ENCODE data around the gene LAYN. TPM values are rescaled to one million over a fixed set of nuclear protein-coding genes. Genes with fewer than 3 reads are reported as not detected.

Gene LAYN
- total RNA-seq, 8 experiments from 2014 or later = 0.21 to 11.8 (median 0.54) TPM; not detected in 1

- ATAC-seq (replicated peaks in 6 of 8) = peak in 5 of 8 experiments; percentile 14 to 86 (median 74)
- no peak overlapping the region for H3K4me3 ChIP-seq
- in situ Hi-C loops (cut with MboI; ENCODE audit: low pct_unique_long_range_greater_than_20kb in 2 of 9, low sequenced_read_pairs in 9 of 9, unreplicated experiment in 9 of 9) = no loop called here
- no peak overlapping the region for H3K27ac ChIP-seq
- 80 to 100% (median 100%) methylated on average over 1 to 3 of the region's 3 CpGs; no CpG with 5 or more reads in 3 of the 10 experiments for WGBS, 10 experiments
- peaks cover 10 to 21% of the 10 kb centered on the region in 2 donors for H3K4me1 ChIP-seq (replicated peaks in 1 of 2)
These were observed 32.1 kb downstream of the LAYN start for GRCh38 chr11:111572581-111572980.

- in situ Hi-C loops (cut with MboI; ENCODE audit: low pct_unique_long_range_greater_than_20kb in 2 of 9, low sequenced_read_pairs in 9 of 9, unreplicated experiment in 9 of 9) = no loop called here
- no peak overlapping the region for H3K4me3 ChIP-seq
- peaks cover 10 to 21% of the 10 kb centered on the region in 2 donors for H3K4me1 ChIP-seq (replicated peaks in 1 of 2)
- no peak overlapping the region for H3K27ac ChIP-seq
- peak in 3 of 8 experiments; percentile 22 to 52 (median 28) for ATAC-seq (replicated peaks in 6 of 8)
- WGBS, 10 experiments = 10 to 100% (median 85%) methylated on average over 1 to 4 of the region's 4 CpGs
These were observed 33.3 kb downstream of the LAYN start for GRCh38 chr11:111573821-111574249.

- in situ Hi-C loops (cut with MboI; ENCODE audit: low pct_unique_long_range_greater_than_20kb in 2 of 9, low sequenced_read_pairs in 9 of 9, unreplicated experiment in 9 of 9) = loop anchor here in 3 of 9 experiments (25.0 kb wide), 3 partner anchors 188 to 263 kb away; partner anchors contain the start of gene PPP2R1B (in 1 of the 3)
- peak in 5 of 8 experiments; percentile 31 to 70 (median 44) for ATAC-seq (replicated peaks in 6 of 8)
- WGBS, 10 experiments = 7 to 84% (median 55%) methylated on average over 2 to 7 of the region's 7 CpGs
- Histone ChIP-seq H3K4me1 (replicated peaks in 1 of 2) (peaks cover 8 to 18% of the 10 kb centered on the region in 2 donors), H3K27ac (no peak overlapping the region), H3K4me3 (no peak overlapping the region)
These were observed 34.1 kb downstream of the LAYN start for GRCh38 chr11:111574373-111575225.

GRCh38 chr11:111575740-111576139, 35.2 kb downstream of the LAYN start:
- Histone ChIP-seq H3K4me1 (replicated peaks in 1 of 2) (peaks cover 3 to 7% of the 10 kb centered on the region in 2 donors), H3K27ac (no peak overlapping the region), H3K4me3 (no peak overlapping the region)
- no peak for ATAC-seq (replicated peaks in 6 of 8)
- WGBS, 10 experiments = 33 to 100% (median 94%) methylated on average over 1 to 6 of the region's 6 CpGs; no CpG with 5 or more reads in 3 of the 10 experiments
- in situ Hi-C loops (cut with MboI; ENCODE audit: low pct_unique_long_range_greater_than_20kb in 2 of 9, low sequenced_read_pairs in 9 of 9, unreplicated experiment in 9 of 9) = loop anchor here in 3 of 9 experiments (25.0 kb wide), 3 partner anchors 187 to 262 kb away; partner anchors contain the start of gene PPP2R1B (in 1 of the 3)

- H3K4me1 ChIP-seq (replicated peaks in 1 of 2) = peaks cover 3 to 7% of the 10 kb centered on the region in 2 donors
- no peak overlapping the region for H3K27ac ChIP-seq
- 48 to 100% (median 90%) methylated on average over 2 to 4 of the region's 4 CpGs for WGBS, 10 experiments
- no peak overlapping the region for H3K4me3 ChIP-seq
- no peak for ATAC-seq (replicated peaks in 6 of 8)
- in situ Hi-C loops (cut with MboI; ENCODE audit: low pct_unique_long_range_greater_than_20kb in 2 of 9, low sequenced_read_pairs in 9 of 9, unreplicated experiment in 9 of 9) = loop anchor here in 3 of 9 experiments (25.0 kb wide), 3 partner anchors 184 to 259 kb away; partner anchors contain the start of gene PPP2R1B (in 1 of the 3)
These were observed 37.3 kb downstream of the LAYN start for GRCh38 chr11:111577821-111578220.

GRCh38 chr11:111581341-111581740, 40.8 kb downstream of the LAYN start:
- no peaks in the 10 kb centered on the region for H3K4me1 ChIP-seq (replicated peaks in 1 of 2)
- no peak for ATAC-seq (replicated peaks in 6 of 8)
- in situ Hi-C loops (cut with MboI; ENCODE audit: low pct_unique_long_range_greater_than_20kb in 2 of 9, low sequenced_read_pairs in 9 of 9, unreplicated experiment in 9 of 9) = loop anchor here in 4 of 9 experiments (10.0 to 25.0 kb wide), 4 partner anchors 181 to 263 kb away; partner anchors contain the start of gene PPP2R1B (in 1 of the 4)
- WGBS, 10 experiments = 100% methylated on average over 1 of the region's 1 CpG; no CpG with 5 or more reads in 4 of the 10 experiments
- no peak overlapping the region for H3K4me3 ChIP-seq
- no peak overlapping the region for H3K27ac ChIP-seq

- H3K27ac ChIP-seq = no peak overlapping the region
- H3K4me1 ChIP-seq (replicated peaks in 1 of 2) = no peaks in the 10 kb centered on the region
- ATAC-seq (replicated peaks in 6 of 8) = no peak
- in situ Hi-C loops (cut with MboI; ENCODE audit: low pct_unique_long_range_greater_than_20kb in 2 of 9, low sequenced_read_pairs in 9 of 9, unreplicated experiment in 9 of 9) = loop anchor here in 4 of 9 experiments (10.0 to 25.0 kb wide), 4 partner anchors 180 to 263 kb away; partner anchors contain the start of gene PPP2R1B (in 1 of the 4)
- H3K4me3 ChIP-seq = no peak overlapping the region
These were observed 41.6 kb downstream of the LAYN start for GRCh38 chr11:111582163-111582562.

- Histone ChIP-seq H3K4me3 (no peak overlapping the region), H3K27ac (no peak overlapping the region), H3K4me1 (replicated peaks in 1 of 2) (no peaks in the 10 kb centered on the region)
- in situ Hi-C loops (cut with MboI; ENCODE audit: low pct_unique_long_range_greater_than_20kb in 2 of 9, low sequenced_read_pairs in 9 of 9, unreplicated experiment in 9 of 9) = loop anchor here in 4 of 9 experiments (10.0 to 25.0 kb wide), 4 partner anchors 179 to 262 kb away; partner anchors contain the start of gene PPP2R1B (in 1 of the 4)
- 6 to 100% (median 55%) methylated on average over 1 to 3 of the region's 4 CpGs for WGBS, 10 experiments
- ATAC-seq (replicated peaks in 6 of 8) = no peak
These were observed 42.4 kb downstream of the LAYN start for GRCh38 chr11:111582881-111583280.

GRCh38 chr11:111585371-111585770, 44.9 kb downstream of the LAYN start:
- WGBS, 10 experiments = 0 to 86% (median 47%) methylated on average over 1 to 2 of the region's 2 CpGs; no CpG with 5 or more reads in 4 of the 10 experiments
- Histone ChIP-seq H3K4me3 (no peak overlapping the region), H3K4me1 (replicated peaks in 1 of 2) (no peaks in the 10 kb centered on the region), H3K27ac (no peak overlapping the region)
- no peak for ATAC-seq (replicated peaks in 6 of 8)
- in situ Hi-C loops (cut with MboI; ENCODE audit: low pct_unique_long_range_greater_than_20kb in 2 of 9, low sequenced_read_pairs in 9 of 9, unreplicated experiment in 9 of 9) = loop anchor here in 4 of 9 experiments (10.0 to 25.0 kb wide), 4 partner anchors 177 to 259 kb away; partner anchors contain the start of gene PPP2R1B (in 1 of the 4)

- H3K4me3 ChIP-seq = no peak overlapping the region
- in situ Hi-C loops (cut with MboI; ENCODE audit: low pct_unique_long_range_greater_than_20kb in 2 of 9, low sequenced_read_pairs in 9 of 9, unreplicated experiment in 9 of 9) = loop anchor here in 4 of 9 experiments (10.0 to 25.0 kb wide), 4 partner anchors 176 to 258 kb away; partner anchors contain the start of gene PPP2R1B (in 1 of the 4)
- H3K27ac ChIP-seq = no peak overlapping the region
- WGBS, 10 experiments = 0 to 43% (median 0%) methylated on average over 1 of the region's 1 CpG; no CpG with 5 or more reads in 2 of the 10 experiments
- ATAC-seq (replicated peaks in 6 of 8) = peak in 3 of 8 experiments; percentile 48 to 66 (median 50)
- H3K4me1 ChIP-seq (replicated peaks in 1 of 2) = no peaks in the 10 kb centered on the region
These were observed 45.9 kb downstream of the LAYN start for GRCh38 chr11:111586388-111586831.

GRCh38 chr11:111589114-111589513, 48.6 kb downstream of the LAYN start:
- 30 to 100% (median 80%) methylated on average over 1 to 2 of the region's 2 CpGs for WGBS, 10 experiments
- ATAC-seq (replicated peaks in 6 of 8) = peak in 3 of 8 experiments; percentile 79 to 81 (median 81)
- Histone ChIP-seq H3K4me1 (replicated peaks in 1 of 2) (no peaks in the 10 kb centered on the region), H3K27ac (no peak overlapping the region), H3K4me3 (no peak overlapping the region)
- in situ Hi-C loops (cut with MboI; ENCODE audit: low pct_unique_long_range_greater_than_20kb in 2 of 9, low sequenced_read_pairs in 9 of 9, unreplicated experiment in 9 of 9) = loop anchor here in 4 of 9 experiments (10.0 to 25.0 kb wide), 4 partner anchors 173 to 256 kb away; partner anchors contain the start of gene PPP2R1B (in 1 of the 4)

- no peak overlapping the region for H3K27ac ChIP-seq
- 48 to 92% (median 64%) methylated on average over 2 to 5 of the region's 5 CpGs; no CpG with 5 or more reads in 3 of the 10 experiments for WGBS, 10 experiments
- no peak overlapping the region for H3K4me3 ChIP-seq
- in situ Hi-C loops (cut with MboI; ENCODE audit: low pct_unique_long_range_greater_than_20kb in 2 of 9, low sequenced_read_pairs in 9 of 9, unreplicated experiment in 9 of 9) = loop anchor here in 4 of 9 experiments (10.0 to 25.0 kb wide), 5 partner anchors 172 to 255 kb away; partner anchors contain the start of gene PPP2R1B (in 2 of the 4)
- H3K4me1 ChIP-seq (replicated peaks in 1 of 2) = no peaks in the 10 kb centered on the region
- no peak for ATAC-seq (replicated peaks in 6 of 8)
These were observed 49.5 kb downstream of the LAYN start for GRCh38 chr11:111589886-111590499.
